Suprapubic skin (tissue), 4 donors: ENCODE data around the gene CYP46A1. TPM values are rescaled to one million over a fixed set of nuclear protein-coding genes. Genes with fewer than 3 reads are reported as not detected.

Experiments
- DNase-seq, 2 donors: peaks; one replicate each; pipeline ENCODE4 v3.0.0-alpha.2; 2019; ENCODE audit warnings: low spot score in 2 of 2
- H3K27ac ChIP-seq: fragments of 200-600 bp; sonication (generic); one replicate; pipeline ENCODE4 v1.5.1; 2019
- H3K27me3 ChIP-seq: fragments of 200-600 bp; sonication (generic); one replicate; pipeline ENCODE4 v1.5.1; 2019
- H3K36me3 ChIP-seq: fragments of 200-600 bp; sonication (generic); one replicate; pipeline ENCODE4 v1.5.1; 2019
- H3K4me1 ChIP-seq: fragments of 200-600 bp; sonication (generic); one replicate; pipeline ENCODE4 v1.5.1; 2019
- H3K4me3 ChIP-seq: fragments of 200-600 bp; sonication (generic); one replicate; pipeline ENCODE4 v1.5.1; 2019; ENCODE audit warnings: mild to moderate bottlenecking
- H3K9me3 ChIP-seq: fragments of 200-600 bp; sonication (generic); one replicate; pipeline ENCODE4 v1.5.1; 2019
- CTCF ChIP-seq, 2 donors: fragments of 200-600 bp in 1 of 2; fragments of 450-650 bp in 1 of 2; sonication (generic) in 1 of 2; IDR thresholded peaks; one replicate each; pipeline ENCODE4 v1.5.1; 2016 to 2019; ENCODE audit warnings: antibody characterized with exemption in 2 of 2, mild to moderate bottlenecking in 1 of 2, moderate library complexity in 1 of 2
- EP300 ChIP-seq: sonication (generic); formaldehyde crosslinking; IDR thresholded peaks from one replicate; pipeline ENCODE4 v1.6.1; 2017; ENCODE audit warnings: antibody characterized with exemption
- POLR2A ChIP-seq, 2 donors: fragments of 450-650 bp; IDR thresholded peaks; one replicate each; pipeline ENCODE4 v1.6.1; 2017; ENCODE audit warnings: antibody characterized with exemption in 2 of 2, mild to moderate bottlenecking in 2 of 2, moderate library complexity in 2 of 2
- POLR2AphosphoS5 ChIP-seq, 3 donors: sonication (generic); formaldehyde crosslinking; IDR thresholded peaks; one replicate each; pipeline ENCODE4 v1.6.1; 2017; ENCODE audit warnings: antibody characterized with exemption in 3 of 3
- WGBS: methylation state at CpG from one replicate; pipeline ENCODE4 v1.1.5; 2018; 5-methylcytosine and 5-hydroxymethylcytosine counted together
- total RNA-seq, 4 donors: library from RNA; depleted of rRNA; stranded (reverse); fragments of >200 nt; gene quantifications; one replicate each; pipeline ENCODE4 v1.1.0, GENCODE V29; 2016

CYP46A1 gene
- total RNA-seq, 4 donors from 2014 or later, result 0.47 to 2.0 (median 1.0) TPM; not detected in 1

GRCh38 chr14:99684410-99684934, 374 bp downstream of the CYP46A1 start:
- TF ChIP-seq POLR2A (IDR thresholded peaks at IDR 0.05) (no peak), EP300 (no peak), CTCF (IDR thresholded peaks at IDR 0.05) (no peak), POLR2AphosphoS5 (IDR thresholded peaks at IDR 0.05) (no peak)
- Histone ChIP-seq H3K36me3 (no peaks in the 10 kb centered on the region), H3K27ac (no peak overlapping the region), H3K4me3 (peak overlapping the region; percentile 95), H3K9me3 (no peaks in the 10 kb centered on the region), H3K27me3 (no peaks in the 10 kb centered on the region), H3K4me1 (peaks cover 19% of the 10 kb centered on the region)
- DNase-seq, result peak in 1 of 2 donors; percentile 77
- 17% methylated on average over 2 of the region's 45 CpGs for WGBS

GRCh38 chr14:99685151-99685591, 1.1 kb downstream of the CYP46A1 start:
- Histone ChIP-seq H3K4me3 (no peak overlapping the region), H3K27me3 (peaks cover 4% of the 10 kb centered on the region)

GRCh38 chr14:99685596-99685995, 1.5 kb downstream of the CYP46A1 start:
- no peak for TF ChIP-seq POLR2A (IDR thresholded peaks at IDR 0.05)
- no peak for TF ChIP-seq CTCF (IDR thresholded peaks at IDR 0.05)
- TF ChIP-seq POLR2AphosphoS5 (IDR thresholded peaks at IDR 0.05), result no peak
- no peak for TF ChIP-seq EP300
- DNase-seq, result no peak
- Histone ChIP-seq H3K27ac (no peak overlapping the region), H3K9me3 (no peaks in the 10 kb centered on the region), H3K4me1 (peaks cover 19% of the 10 kb centered on the region), H3K4me3 (no peak overlapping the region), H3K27me3 (peaks cover 4% of the 10 kb centered on the region), H3K36me3 (no peaks in the 10 kb centered on the region)
- WGBS, result 44% methylated on average over 1 of the region's 1 CpG

More at GRCh38 chr14:99685151-99685591, 1.1 kb downstream of the CYP46A1 start:
- Histone ChIP-seq H3K27ac (no peak overlapping the region), H3K4me1 (peaks cover 19% of the 10 kb centered on the region), H3K36me3 (no peaks in the 10 kb centered on the region), H3K9me3 (no peaks in the 10 kb centered on the region)
- WGBS, result 60% methylated on average over 11 of the region's 11 CpGs
- TF ChIP-seq EP300, result no peak
- no peak for TF ChIP-seq POLR2A (IDR thresholded peaks at IDR 0.05)
- DNase-seq, result peak in 1 of 2 donors; percentile 52

- no peaks in the 10 kb centered on the region for H3K9me3 ChIP-seq
- H3K27me3 ChIP-seq, result peaks cover 4% of the 10 kb centered on the region
- no peak overlapping the region for H3K4me3 ChIP-seq
- 76% methylated on average over 8 of the region's 8 CpGs for WGBS
- no peaks in the 10 kb centered on the region for H3K36me3 ChIP-seq
- TF ChIP-seq POLR2AphosphoS5 (IDR thresholded peaks at IDR 0.05), result no peak
- no peak for TF ChIP-seq POLR2A (IDR thresholded peaks at IDR 0.05)
- TF ChIP-seq CTCF (IDR thresholded peaks at IDR 0.05), result no peak
- no peak for TF ChIP-seq EP300
- DNase-seq, result peak in 1 of 2 donors; percentile 34
- no peak overlapping the region for H3K27ac ChIP-seq
- peaks cover 19% of the 10 kb centered on the region for H3K4me1 ChIP-seq
These were observed 2.6 kb downstream of the CYP46A1 start for GRCh38 chr14:99686557-99687283.

- peaks cover 4% of the 10 kb centered on the region for H3K27me3 ChIP-seq
- H3K27ac ChIP-seq, result no peak overlapping the region
- TF ChIP-seq POLR2AphosphoS5 (IDR thresholded peaks at IDR 0.05), result no peak
- TF ChIP-seq EP300, result no peak
- peak; percentile 2 to 67 for TF ChIP-seq CTCF (IDR thresholded peaks at IDR 0.05)
- no peak for TF ChIP-seq POLR2A (IDR thresholded peaks at IDR 0.05)
- peaks cover 17% of the 10 kb centered on the region for H3K4me1 ChIP-seq
- peak in 1 of 2 donors; percentile 71 for DNase-seq
- no peak overlapping the region for H3K4me3 ChIP-seq
- no peaks in the 10 kb centered on the region for H3K9me3 ChIP-seq
- WGBS, result 70% methylated on average over 11 of the region's 12 CpGs
- H3K36me3 ChIP-seq, result no peaks in the 10 kb centered on the region
These were observed 3.4 kb downstream of the CYP46A1 start for GRCh38 chr14:99687284-99688209.
